Superior temporal gyrus (tissue), 1 donor: ENCODE measurements around the gene PHF5A.
A peak's percentile ranks its signal among the peaks of the same experiment; 100 is the strongest.
"Not testable (repeated sequence)": the region's sequence is repeated elsewhere in the genome, so short reads cannot be mapped to it uniquely, and the experiment has no call there.

Experiments
- DNase-seq: peaks from one replicate; pipeline ENCODE4 v3.0.0-alpha.2; 2016; ENCODE audit errors: extremely low spot score

Gene PHF5A

DNA sequence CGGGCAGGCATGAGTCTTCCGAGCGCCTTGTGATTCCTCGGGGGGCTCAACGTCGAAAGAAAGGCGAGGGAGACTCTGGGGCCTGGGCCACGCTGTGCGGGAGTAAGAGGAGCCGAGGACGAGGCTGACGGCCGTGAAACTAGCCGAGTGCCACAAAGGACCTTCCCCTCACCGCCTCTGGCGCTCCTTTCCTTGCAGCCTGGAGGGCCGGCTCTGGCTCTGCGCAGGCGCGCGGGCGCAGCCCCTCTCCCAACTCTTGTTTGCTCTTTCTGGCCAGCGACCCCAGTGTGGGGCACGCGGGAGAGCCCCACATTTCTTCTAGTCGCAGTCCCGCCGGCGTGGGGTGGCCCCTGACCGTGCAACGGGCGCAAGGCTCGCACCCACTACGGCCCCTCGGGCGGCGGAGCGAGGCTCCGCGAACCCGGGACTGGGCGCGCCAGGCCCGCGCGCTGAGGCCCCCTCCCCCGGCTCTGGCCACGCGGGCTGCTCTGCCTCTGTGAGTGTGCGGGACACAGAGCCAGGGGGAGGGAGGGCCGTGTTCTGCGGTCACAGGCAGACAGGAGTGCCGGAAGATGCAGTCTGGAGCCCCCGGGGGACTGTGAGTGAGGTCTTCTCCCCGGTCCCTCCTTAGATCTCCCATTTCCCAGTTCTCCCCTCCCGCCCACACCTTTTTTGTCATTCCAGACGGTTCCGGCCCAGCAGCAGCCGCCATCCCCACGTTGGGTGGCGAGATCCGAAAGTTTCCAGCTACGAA, 20.9 kb downstream of the PHF5A start:
- peak; percentile 78 for DNase-seq

DNA sequence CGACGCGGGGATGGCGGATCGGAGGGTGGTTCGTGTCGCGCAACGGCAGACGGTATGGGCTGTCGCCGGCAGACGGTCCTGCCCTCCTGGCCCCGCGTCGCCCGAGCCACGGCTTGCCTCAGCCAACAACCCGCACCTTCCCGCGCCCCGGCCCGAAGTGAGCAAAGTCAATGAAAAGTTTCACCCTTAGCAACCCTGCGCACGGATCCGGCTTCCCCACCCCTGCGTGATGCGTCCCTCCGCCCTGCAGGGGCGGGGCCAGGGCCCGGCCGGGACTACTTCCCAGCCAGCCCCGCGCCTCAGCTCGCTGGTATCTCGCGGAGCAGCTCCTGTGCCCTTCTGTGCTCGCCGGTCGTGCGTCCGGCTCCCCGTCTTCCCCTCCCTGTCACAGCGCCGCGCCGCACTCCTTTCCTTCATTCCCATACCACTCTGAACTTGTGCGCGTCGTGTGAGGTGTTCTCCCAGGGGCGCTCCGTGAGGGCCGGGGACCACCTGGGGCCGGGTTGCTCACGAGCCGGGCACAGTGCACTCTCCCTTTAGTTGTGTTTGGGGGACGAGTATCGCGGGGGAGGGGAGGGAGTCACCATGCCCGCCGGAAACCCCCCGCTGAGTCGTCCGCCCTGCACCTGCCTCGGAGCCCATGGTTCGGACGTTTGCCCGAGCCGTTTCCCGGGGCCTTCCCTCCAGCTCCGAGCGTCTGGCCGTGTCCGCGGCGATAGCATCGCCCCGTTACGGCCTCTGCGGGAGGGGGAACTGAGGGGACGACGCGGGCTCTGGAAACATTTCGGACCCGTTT, 21.7 kb downstream of the PHF5A start, which contains the start of gene TOB2:
Gene TOB2, minus strand, starts transcription at position 163 of the 796 bp plus-strand sequence. CDS start 9,456 bp downstream, outside the sequence.
- peak; percentile 97 for DNase-seq

DNA sequence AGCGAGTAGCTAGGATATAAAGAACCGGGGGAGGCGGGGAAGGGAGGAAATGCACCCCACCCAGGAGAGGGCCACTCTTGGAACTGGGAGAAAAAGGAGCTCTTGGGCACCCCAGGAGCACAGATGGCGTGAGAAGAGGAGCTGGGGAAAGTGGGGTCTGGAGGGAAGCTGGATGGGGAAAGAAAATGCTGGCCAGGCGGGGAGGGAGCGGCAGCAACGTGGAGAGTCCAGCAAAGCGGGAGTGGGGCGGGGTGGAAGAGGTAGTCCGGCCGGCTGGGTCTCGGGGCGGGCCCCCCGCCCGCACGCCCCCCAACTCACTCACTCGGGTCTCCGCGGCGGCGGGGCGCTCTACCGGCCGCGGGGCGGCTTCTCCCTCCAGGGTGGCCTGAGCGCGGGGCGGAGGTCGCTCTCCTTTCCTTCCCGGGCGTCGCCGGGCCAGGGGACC, 22.4 kb downstream of the PHF5A start:
- no peak for DNase-seq

DNA sequence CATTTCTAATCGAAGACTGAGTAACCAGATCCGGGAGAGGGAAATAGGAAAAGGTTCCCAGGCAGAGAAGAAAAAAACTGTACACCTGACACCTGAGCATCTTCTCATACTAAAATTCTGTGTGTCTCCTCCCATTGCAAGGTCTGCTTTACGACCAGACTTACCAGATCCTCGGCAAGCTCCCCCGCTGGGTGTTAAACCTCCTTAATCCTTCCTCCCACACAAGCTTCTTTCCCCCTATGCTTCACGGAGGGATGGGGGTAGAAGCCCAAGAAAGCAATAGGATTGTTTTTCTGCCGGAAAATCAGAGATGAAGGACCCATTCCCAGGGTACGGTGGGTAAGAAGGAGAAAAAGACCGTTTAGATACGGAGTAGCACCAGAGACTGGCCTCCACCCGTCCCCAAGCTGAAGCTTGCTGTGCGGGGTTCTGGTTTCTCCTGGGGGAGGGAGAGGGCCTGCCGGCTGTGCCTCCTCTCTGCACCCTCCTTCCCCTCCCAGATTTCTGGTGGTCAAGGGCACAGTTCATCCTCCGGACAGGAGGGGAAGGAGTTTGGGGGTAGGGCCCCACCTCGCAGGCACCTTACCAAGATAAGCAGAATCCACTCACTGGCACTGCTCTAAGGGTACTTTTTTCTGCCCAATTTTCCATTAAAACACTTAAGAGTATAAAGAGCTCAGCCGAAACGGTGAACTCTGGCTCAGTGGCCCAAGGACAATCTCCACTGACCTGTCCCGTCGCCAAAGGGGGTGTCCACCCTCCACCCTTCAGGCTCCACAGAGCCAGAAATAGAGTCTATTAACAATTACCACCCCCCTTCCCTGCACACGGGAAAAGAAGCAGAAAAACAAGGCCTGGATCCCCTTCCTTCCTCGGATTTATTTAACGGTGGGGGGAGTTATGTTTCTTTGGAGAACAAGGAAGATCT, 23.1 kb downstream of the PHF5A start:
- DNase-seq: peak; percentile 62

DNA sequence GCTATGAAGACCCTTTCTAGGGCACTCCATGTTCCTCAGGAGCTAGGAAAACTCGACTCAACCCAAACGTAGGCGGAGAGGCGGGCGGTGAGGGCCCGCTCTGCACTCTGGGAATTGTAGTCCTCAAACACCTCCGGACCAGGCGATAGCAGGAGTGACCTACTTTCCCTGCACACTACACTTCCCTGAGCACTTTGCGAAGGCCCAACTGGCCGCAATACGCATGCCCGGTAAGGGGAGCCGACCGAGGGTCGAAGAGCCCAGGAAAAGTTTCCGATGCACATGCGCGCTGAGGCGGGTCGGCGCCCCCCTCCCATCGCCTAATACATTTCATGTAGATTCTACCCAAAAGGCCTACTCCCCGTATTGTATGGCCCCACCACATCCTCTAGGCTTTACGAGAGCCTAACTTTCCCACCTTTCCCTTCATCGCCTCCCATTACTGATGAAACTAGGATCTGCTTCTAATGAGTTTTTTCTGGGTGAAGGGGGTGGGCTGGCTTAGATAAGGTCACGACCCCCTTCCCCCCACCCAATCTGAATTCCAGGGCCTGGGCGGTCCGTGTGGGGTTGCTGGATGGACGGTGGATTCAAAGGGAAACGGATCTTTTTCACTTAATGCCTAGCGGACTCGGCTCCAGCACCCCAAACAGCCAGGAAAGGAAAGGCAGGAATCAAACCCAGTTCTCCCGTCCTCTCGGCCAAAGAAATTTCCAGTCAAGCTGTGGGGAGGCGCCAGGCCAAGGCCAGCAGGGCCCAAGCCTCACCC, 23.9 kb downstream of the PHF5A start:
- DNase-seq: peak; percentile 91

DNA sequence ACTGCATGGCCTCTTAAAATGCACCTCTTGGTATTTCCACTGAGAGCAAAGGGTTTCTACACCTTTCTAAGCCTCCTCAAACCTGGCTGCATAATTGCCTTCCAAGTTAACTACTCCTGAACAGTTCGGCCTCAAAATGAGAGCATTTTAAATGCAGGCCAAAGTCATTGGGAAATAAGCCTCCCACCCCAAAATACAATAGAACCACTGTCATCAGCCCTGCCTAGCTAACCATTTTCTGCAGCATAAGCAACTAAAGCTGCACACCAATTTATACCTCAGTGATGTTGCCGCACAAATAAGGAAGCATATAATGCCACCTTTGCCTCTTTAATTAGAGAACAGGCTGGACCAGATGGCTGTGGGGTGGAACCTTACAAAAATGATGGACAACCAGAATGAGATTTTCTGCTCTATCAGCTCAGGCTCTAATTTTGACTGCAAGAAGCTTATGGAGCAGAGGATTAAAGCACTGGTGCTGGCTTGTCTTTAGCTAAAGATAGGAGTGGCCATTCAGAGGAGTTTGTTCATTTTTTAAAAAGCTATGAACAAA, 26.2 kb downstream of the PHF5A start:
- peak; percentile 59 for DNase-seq

DNA sequence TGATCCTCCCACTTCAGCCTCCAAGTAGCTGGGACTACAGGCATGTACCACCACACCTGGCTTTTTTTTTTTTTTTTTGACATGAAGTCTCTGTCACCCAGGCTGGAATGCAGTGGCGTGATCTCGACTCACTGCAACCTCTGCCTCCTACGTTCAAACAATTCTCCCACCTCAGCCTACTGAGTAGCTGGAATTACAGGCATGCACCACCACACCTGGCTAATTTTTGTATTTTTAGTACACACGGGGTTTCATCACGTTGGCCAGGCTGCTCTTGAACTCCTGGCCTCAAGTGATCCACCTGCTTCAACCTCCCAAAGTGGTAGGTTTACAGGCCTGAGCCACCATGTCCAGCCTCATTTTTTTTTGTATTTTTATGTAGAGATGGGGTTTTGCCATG, 28.0 kb downstream of the PHF5A start:
- DNase-seq: not testable (repeated sequence)

DNA sequence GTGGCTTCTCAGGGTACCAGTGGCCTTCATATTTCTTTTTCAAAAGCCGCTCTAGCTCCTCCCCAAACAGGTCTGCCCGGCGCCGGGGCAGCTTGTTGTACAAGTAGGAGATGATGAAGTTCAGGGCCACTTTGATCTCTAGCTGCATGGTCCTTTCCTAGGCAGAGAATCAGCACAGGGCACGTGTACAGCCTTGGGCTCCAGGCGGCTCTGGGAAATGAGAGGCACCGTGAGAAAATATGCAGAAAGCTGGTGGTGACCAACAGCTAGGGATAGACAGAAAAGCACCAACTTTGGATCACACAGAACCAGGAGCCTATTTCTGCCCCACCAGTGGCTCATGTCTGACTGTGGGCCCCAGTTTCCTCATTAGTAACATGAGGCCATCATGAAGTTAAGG, 31.3 kb downstream of the PHF5A start:
- DNase-seq: no peak

DNA sequence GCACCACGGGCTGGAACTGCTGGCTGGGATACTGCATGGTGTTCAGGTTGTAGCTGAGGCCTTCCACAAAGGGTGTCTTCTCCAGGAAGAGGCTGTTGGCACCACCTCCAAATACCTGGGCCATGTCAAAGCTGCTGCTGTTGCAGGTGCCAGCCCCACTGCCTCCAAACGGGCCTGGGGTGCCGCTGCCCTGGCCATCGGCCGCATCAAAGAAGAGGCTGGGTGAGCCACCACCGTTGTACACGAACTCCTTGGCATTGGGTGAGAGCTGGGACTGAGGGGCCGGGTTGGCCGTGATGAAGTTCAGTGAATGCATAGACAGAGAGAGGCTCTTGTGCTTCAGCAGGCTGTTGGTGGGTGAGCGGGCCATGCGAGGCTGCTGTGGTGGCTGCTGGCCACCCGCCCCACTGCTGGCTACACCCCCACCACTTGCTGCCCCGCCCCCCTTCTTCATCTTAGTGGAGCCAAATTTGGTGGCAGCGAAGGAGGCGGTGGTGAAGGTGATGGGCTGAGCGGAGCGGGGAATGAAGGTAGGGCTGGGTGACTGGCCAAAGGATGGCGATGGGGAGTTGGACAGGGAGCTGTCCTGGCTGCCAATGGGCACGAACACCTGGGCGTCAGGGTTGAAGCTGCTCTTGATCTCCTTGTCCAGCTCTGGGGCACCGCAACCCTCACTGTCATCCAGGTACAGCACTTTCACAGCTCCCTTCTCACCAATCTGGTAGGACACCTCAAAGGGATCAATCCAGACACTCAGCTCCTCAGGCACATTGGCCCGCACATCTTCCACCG, 32.0 kb downstream of the PHF5A start:
- peak; percentile 9 for DNase-seq

DNA sequence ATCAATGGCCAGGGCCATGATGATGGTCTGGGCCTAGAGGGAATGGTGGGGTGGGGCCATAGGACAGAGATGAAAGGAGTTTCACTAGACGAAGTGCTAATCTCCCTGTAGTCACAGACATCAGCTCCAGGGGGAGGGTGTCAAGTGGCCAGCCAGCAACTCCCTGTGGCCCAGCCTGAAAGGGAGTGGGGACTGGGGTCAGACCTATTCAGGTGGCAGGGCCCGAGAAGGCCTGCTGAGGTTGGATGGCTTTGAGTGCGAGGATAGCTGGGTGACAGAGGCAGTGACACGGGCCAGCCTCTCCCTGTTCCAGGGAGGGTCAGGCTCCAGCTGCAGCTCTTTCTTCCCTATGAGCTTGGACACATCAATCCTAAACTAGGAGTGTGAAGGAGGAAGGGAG, 32.9 kb downstream of the PHF5A start:
- DNase-seq: no peak

DNA sequence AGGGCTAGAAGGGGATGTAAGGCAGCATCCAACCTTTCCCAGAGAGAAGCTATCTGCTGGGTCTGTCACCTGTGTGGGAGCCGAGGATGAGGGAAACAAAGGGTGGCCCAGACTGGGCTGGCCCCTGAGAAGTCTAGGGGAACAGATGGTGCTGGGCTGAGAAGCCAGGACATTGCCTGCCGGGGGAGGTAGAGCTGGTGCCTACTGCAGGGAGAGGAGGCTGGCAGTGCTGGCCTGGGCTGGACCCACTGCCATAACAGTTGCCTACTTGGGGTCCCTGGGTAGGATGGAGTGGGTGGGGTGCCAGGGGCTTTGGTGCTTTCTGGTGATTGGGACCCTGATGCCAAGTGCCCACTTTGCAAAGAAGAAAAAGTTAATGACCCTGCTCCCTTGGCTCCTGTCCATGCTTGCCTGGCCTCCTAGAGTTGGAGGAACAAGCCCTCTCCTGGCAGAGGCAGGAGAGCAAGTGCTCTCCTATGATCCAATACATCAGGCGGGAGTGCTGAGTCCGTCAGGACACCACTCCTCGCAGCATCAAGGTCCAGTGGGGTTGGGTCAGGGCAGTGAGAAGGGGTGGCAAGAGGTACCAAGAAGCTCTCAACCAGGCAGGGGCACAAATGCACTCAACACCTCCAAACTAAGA, 34.0 kb downstream of the PHF5A start:
- not testable (repeated sequence) for DNase-seq

DNA sequence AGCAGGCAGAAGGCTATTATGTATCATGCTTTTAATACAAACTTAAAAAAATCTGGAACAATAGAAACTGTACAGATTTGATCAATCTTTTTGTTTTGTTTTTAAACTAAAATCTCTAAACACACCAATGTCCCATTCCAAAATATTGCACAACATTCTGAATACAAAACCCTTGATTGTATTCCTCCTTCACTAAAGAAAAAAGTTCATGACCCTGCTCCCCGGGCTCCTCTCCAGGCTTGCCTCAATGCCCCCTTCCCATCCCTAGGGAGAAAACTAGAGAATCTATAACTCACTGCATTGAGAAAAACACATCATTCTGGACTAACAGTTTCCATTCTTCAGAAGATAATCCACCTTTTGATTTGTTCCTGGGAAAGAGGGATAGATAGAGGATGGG, 35.0 kb downstream of the PHF5A start:
- not testable (repeated sequence) for DNase-seq

DNA sequence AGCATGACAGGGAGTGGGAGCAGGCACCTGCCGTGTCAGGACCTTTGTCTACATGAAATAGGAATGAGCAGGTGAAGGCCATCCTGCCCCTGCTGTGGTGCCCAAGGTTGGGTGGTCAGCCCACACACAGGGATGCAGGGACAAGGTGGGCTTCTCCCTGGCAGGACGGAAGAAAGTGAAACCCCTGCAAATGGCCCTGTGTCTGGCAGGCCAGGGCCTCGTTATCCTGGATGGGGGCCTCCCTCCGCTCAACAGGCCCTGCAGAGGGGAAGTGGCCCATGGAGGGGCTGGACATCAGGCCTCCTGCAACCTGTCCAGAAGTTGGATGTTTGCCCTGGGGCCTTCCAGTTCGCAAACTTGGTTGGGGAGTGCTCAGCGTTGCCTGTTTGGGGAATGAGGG, 36.8 kb downstream of the PHF5A start:
- no peak for DNase-seq

DNA sequence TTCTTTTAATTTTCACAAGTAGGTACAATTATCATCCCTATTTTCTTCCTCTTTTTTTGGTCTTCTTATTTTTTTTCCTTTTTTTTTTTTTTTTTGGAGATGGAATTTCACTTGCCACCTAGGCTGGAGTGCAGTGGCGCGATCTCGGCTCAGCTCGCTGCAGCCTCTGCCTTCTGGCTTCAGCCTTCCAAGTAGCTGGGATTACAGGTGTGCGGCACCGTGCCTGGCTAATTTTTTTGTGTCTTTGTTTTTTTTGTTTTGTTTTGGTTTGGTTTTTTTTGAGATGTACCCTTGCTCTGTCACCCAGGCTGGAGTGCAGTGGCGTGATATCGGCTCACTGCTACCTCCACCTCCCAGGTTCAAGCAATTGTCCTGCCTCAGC, 38.5 kb downstream of the PHF5A start:
- no peak for DNase-seq

DNA sequence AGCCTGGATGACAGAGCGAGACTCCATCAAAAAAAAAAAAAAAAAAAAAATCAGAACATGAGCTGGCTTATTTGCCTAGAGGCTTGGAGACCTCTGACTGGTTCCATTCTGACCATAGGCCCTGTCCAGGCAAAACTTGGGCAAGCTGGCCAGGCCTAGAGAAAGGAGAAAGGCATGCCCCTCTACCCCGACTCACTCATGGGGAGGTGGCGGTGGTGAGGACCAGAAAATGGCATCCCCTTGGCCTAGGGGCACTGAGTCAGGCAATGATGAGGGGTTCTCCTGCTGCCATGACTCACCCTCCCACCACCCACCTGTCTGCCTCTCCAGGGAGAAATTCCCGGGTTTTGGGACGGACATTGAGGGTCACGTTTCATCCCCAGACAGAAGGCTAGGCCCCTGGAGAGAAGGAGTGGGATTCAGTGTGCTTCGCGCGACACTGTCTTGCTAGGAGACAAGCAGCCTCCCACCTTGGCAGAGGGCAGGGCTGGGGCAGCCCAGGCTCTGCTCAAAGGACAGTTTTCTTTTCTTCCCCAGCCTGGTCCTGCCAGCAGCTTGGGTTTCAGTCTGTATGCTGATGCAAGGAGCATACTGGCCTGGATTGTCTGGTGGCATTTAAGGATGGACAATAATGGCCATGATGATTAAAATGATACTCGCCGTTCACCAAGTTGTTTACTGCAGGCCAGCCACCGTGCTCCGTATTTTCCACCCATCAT, 39.1 kb downstream of the PHF5A start:
- peak; percentile 18 for DNase-seq

DNA sequence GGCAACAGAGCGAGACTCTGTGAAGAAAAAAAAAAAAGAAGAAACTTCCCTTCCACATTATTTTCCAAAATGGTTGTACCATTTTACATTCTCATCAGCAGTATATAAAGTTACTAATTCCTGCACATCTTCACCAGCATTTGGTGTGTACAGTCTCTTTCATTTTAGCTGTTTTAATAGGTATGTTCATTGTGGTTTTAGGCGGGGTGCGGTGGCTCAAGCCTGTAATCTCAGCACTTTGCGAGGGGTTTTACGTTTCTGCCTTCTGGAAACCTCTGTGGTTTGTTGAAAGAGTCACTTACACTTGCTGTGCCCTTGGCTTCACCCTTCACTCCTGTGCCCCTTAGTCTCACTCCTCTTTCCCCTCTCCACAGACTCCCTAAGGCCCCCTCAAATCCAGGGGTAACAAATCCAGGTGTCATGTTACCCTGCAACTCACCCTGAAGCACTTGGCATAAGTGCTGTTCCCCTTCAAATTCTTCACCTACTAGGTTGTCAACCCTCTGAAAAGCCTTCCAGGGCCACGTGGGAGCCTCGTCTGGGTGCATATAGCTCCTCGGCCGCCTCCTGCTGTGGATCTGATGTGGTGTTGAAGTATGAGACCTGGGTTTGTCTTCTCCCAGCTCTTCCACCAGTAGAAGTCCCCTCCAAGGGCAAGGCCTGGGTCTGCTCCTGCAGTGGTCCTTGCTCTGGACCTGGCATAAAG, 42.7 kb downstream of the PHF5A start:
- DNase-seq: no peak

DNA sequence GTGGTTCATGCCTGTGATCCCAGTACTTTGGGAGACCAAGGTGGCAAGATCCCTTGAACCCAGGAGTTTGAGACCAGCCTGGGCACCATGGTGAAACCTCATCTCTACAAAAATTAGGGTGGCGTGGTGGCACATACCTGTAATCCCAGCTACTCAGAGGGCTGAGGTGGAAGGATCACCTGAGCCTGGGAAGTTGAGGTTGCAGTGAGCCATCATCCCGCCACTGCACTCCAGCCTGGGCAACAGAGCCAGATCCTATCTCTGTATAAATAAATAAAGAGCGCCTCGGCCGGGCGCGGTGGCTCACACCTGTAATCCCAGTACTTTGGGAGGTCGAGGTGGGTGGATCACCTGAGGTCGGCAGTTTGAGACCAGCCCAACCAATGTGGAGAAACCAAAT, 49.8 kb downstream of the PHF5A start:
- no peak for DNase-seq
